Neural progenitor cell (in vitro differentiated cells): Measurements from ENCODE around the gene IDUA. TPM values are rescaled to one million over a fixed set of nuclear protein-coding genes. Genes with fewer than 3 reads are reported as not detected.
A peak's percentile ranks its signal among the peaks of the same experiment; 100 is the strongest.

ENCODE experiments used
- DNase-seq: peaks from one replicate; pipeline ENCODE4 v3.0.0-alpha.2; 2016; ENCODE audit warnings: low spot score
- H2AFZ ChIP-seq: fragments of 200-600 bp; sonication (generic); replicated peaks from 2 replicates; pipeline ENCODE4 v1.6.1; 2016; ENCODE audit warnings: antibody characterized with exemption
- H3F3A ChIP-seq: fragments of 200-600 bp; sonication (generic); 2 replicates; pipeline ENCODE4 v1.6.1; 2016; ENCODE audit warnings: antibody characterized with exemption, low read depth
- H3K27ac ChIP-seq: fragments of 200-600 bp; sonication (generic); 2 replicates; pipeline ENCODE4 v1.5.1; 2016; ENCODE audit warnings: mild to moderate bottlenecking
- H3K27me3 ChIP-seq: fragments of 200-600 bp; sonication (generic); 2 replicates; pipeline ENCODE4 v1.6.1; 2016; ENCODE audit warnings: mild to moderate bottlenecking, moderate library complexity
- H3K36me3 ChIP-seq: fragments of 200-600 bp; sonication (generic); 2 replicates; pipeline ENCODE4 v1.5.1; 2016
- H3K4me1 ChIP-seq: fragments of 200-600 bp; sonication (generic); 2 replicates; pipeline ENCODE4 v1.6.1; 2016; ENCODE audit warnings: mixed run types
- H3K4me2 ChIP-seq: fragments of 200-600 bp; sonication (generic); 2 replicates; pipeline ENCODE4 v1.6.1; 2016
- H3K4me3 ChIP-seq: fragments of 200-600 bp; sonication (generic); 2 replicates; pipeline ENCODE4 v1.5.1; 2016
- H3K79me2 ChIP-seq: fragments of 200-600 bp; sonication (generic); 2 replicates; pipeline ENCODE4 v1.6.1; 2016; ENCODE audit warnings: low read depth
- H3K9ac ChIP-seq: fragments of 200-600 bp; sonication (generic); 2 replicates; pipeline ENCODE4 v1.6.1; 2016
- H3K9me3 ChIP-seq: fragments of 200-600 bp; sonication (generic); 2 replicates; pipeline ENCODE4 v1.5.1; 2016; ENCODE audit warnings: low read depth
- H4K20me1 ChIP-seq: fragments of 200-600 bp; sonication (generic); 2 replicates; pipeline ENCODE4 v1.6.1; 2016; ENCODE audit warnings: low read depth
- H3K27ac Mint-ChIP-seq: 3 replicates; pipeline ENCODE4 v1.8.0; 2021; ENCODE audit warnings: mixed read lengths
- H3K27me3 Mint-ChIP-seq: 2 replicates; pipeline ENCODE4 v1.8.0; 2022; ENCODE audit warnings: low read depth, mild to moderate bottlenecking, inconsistent platforms, moderate library complexity, mixed read lengths; ENCODE audit not compliant: insufficient read depth
- H3K36me3 Mint-ChIP-seq: 3 replicates; pipeline ENCODE4 v1.8.0; 2021; ENCODE audit warnings: mixed read lengths
- H3K4me1 Mint-ChIP-seq: 3 replicates; pipeline ENCODE4 v1.8.0; 2021; ENCODE audit warnings: mixed read lengths
- H3K4me3 Mint-ChIP-seq: 3 replicates; pipeline ENCODE4 v1.8.0; 2021; ENCODE audit warnings: mild to moderate bottlenecking, moderate library complexity, mixed read lengths
- H3K9me3 Mint-ChIP-seq: 3 replicates; pipeline ENCODE4 v1.8.0; 2020; ENCODE audit warnings: mixed read lengths
- CTCF ChIP-seq: fragments of 200-600 bp; sonication (generic); IDR thresholded peaks from 2 replicates; pipeline ENCODE4 v1.5.1; 2017; ENCODE audit warnings: antibody characterized with exemption, mild to moderate bottlenecking
- EZH2 ChIP-seq: fragments of 200-600 bp; sonication (generic); IDR thresholded peaks from 2 replicates; pipeline ENCODE4 v1.6.1; 2017; ENCODE audit warnings: antibody characterized with exemption, mild to moderate bottlenecking, moderate library complexity
- EZH2phosphoT487 ChIP-seq: fragments of 200-600 bp; sonication (generic); IDR thresholded peaks from 2 replicates; pipeline ENCODE4 v1.6.1; 2017; ENCODE audit warnings: antibody characterized with exemption
- total RNA-seq: library from RNA; depleted of rRNA; stranded (reverse); fragments of >200 nt; gene quantifications from 2 replicates; pipeline ENCODE4 v1.2.3, GENCODE V29; 2015; ENCODE audit warnings: low replicate concordance

IDUA gene
- total RNA-seq, 1 donor from 2014 or later: 0.47 TPM

GRCh38 chr4:1002131-1002630 is 15.3 kb downstream of the IDUA start:
- Histone ChIP-seq H3K27me3 (peaks cover 100% of the 10 kb centered on the region), H3F3A (no peaks in the 10 kb centered on the region), H4K20me1 (peaks cover 36% of the 10 kb centered on the region), H3K36me3 (no peaks in the 10 kb centered on the region), H3K4me1 (peaks cover 9% of the 10 kb centered on the region), H3K4me3 (peak overlapping the region; percentile 40), H3K9ac (no peak overlapping the region), H2AFZ (no peak overlapping the region), H3K4me2 (peak overlapping the region; percentile 72), H3K9me3 (no peaks in the 10 kb centered on the region), H3K79me2 (no peaks in the 10 kb centered on the region), H3K27ac (no peak overlapping the region)
- H3K36me3 Mint-ChIP-seq: peaks cover 4% of the 10 kb centered on the region
- peak; percentile 59 for DNase-seq
- H3K9me3 Mint-ChIP-seq: peaks cover 10% of the 10 kb centered on the region
- TF ChIP-seq CTCF: no peak
- peak; percentile 98 for TF ChIP-seq EZH2phosphoT487
- TF ChIP-seq EZH2: peak; percentile 100
- peaks cover 6% of the 10 kb centered on the region for H3K4me1 Mint-ChIP-seq
- H3K27me3 Mint-ChIP-seq: peaks cover 56% of the 10 kb centered on the region
- H3K27ac Mint-ChIP-seq: no peak overlapping the region
- peak overlapping the region; percentile 65 for H3K4me3 Mint-ChIP-seq

- Mint-ChIP-seq H3K4me1 (peaks cover 6% of the 10 kb centered on the region), H3K36me3 (peaks cover 4% of the 10 kb centered on the region), H3K9me3 (peaks cover 10% of the 10 kb centered on the region), H3K27ac (no peak overlapping the region), H3K4me3 (no peak overlapping the region), H3K27me3 (peaks cover 60% of the 10 kb centered on the region)
- peaks cover 6% of the 10 kb centered on the region for H3K4me1 ChIP-seq
- H3F3A ChIP-seq: no peaks in the 10 kb centered on the region
- H3K4me3 ChIP-seq: peak overlapping the region; percentile 40
- no peak overlapping the region for H3K9ac ChIP-seq
- peak overlapping the region; percentile 82 for H2AFZ ChIP-seq
- peaks cover 100% of the 10 kb centered on the region for H3K27me3 ChIP-seq
- no peaks in the 10 kb centered on the region for H3K9me3 ChIP-seq
- H3K4me2 ChIP-seq: peak overlapping the region; percentile 72
- no peaks in the 10 kb centered on the region for H3K79me2 ChIP-seq
- TF ChIP-seq EZH2phosphoT487 (peak; percentile 93), EZH2 (peak; percentile 99), CTCF (no peak)
- H4K20me1 ChIP-seq: peaks cover 34% of the 10 kb centered on the region
- DNase-seq: peak; percentile 68
- H3K36me3 ChIP-seq: no peaks in the 10 kb centered on the region
- no peak overlapping the region for H3K27ac ChIP-seq
Observed at GRCh38 chr4:1002631-1003251, 15.9 kb downstream of the IDUA start.

DNA sequence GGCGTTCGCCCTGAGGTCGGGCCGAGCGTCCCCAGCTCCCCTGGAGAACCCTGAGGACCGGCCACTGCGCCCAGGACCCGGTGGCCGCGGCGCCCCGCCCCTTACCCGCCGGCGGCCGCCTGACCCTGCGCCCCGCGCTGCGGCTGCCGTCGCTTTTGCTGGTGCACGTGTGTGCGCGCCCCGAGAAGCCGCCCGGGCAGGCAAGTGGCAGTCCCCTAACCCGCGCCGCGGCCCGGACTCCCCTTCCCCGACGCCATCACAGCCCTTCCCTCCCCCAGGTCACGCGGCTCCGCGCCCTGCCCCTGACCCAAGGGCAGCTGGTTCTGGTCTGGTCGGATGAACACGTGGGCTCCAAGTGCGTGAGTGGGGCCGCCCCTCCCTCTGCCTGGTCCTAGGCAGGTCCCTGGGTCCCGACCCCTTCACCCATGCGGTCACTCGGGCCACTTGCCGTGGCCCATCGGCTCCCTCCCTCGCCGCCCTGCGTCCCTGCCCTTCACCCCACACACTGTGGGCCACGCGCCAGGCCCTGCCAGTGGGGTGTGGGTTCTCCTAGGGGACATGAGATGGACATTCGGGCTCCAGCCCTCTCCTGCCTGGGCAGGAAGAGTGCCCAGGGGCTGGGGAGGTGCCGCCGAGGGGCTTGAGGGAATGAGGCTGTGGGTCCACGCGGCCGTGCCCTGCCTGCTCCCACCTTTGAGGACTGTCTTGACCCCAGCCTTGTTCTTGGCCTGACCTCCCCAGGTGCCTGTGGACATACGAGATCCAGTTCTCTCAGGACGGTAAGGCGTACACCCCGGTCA is 16.6 kb downstream of the IDUA start:
- Histone ChIP-seq H3K27me3 (peaks cover 100% of the 10 kb centered on the region), H3F3A (no peaks in the 10 kb centered on the region), H3K36me3 (no peaks in the 10 kb centered on the region), H3K79me2 (no peaks in the 10 kb centered on the region), H3K4me1 (peaks cover 5% of the 10 kb centered on the region), H3K9me3 (no peaks in the 10 kb centered on the region), H3K9ac (no peak overlapping the region), H2AFZ (no peak overlapping the region), H3K27ac (no peak overlapping the region), H4K20me1 (peaks cover 33% of the 10 kb centered on the region), H3K4me2 (peak overlapping the region; percentile 72), H3K4me3 (peak overlapping the region; percentile 40)
- H3K27me3 Mint-ChIP-seq: peaks cover 60% of the 10 kb centered on the region
- no peak overlapping the region for H3K4me3 Mint-ChIP-seq
- H3K4me1 Mint-ChIP-seq: peaks cover 5% of the 10 kb centered on the region
- DNase-seq: peak; percentile 62
- TF ChIP-seq EZH2 (no peak), CTCF (no peak), EZH2phosphoT487 (no peak)
- H3K9me3 Mint-ChIP-seq: peaks cover 12% of the 10 kb centered on the region
- peaks cover 4% of the 10 kb centered on the region for H3K36me3 Mint-ChIP-seq
- H3K27ac Mint-ChIP-seq: no peak overlapping the region
